Hematopoietic multipotent progenitor cell treated with erythropoietin and hydrocortisone succinate and interleukin-3 and kit ligand, for 15 days (in vitro differentiated cells): ENCODE data around the gene CYP4F12.
A peak's percentile ranks its signal among the peaks of the same experiment; 100 is the strongest.

Source experiments
- DNase-seq: peaks from one replicate; pipeline ENCODE4 v3.0.0-alpha.2; 2015; ENCODE audit warnings: low spot score

Gene CYP4F12

GRCh38 chr19:15672580-15673175 lies at the start of gene CYP4F12:
TSS of gene CYP4F12 (plus strand) at chr19:15673087. CDS start at chr19:15673530, 443 bp downstream.
- DNase-seq: peak; percentile 94

GRCh38 chr19:15623711-15624318 lies 49.1 kb upstream of the CYP4F12 start:
- DNase-seq: no peak

- DNase-seq: no peak
Measured at GRCh38 chr19:15628236-15629002, 44.5 kb upstream of the CYP4F12 start.

- peak; percentile 83 for DNase-seq
Measured at GRCh38 chr19:15629003-15629880, 43.6 kb upstream of the CYP4F12 start.

- DNase-seq: peak; percentile 51
Measured at GRCh38 chr19:15631817-15632216, 41.1 kb upstream of the CYP4F12 start.

GRCh38 chr19:15633082-15633835 lies 39.6 kb upstream of the CYP4F12 start:
- no peak for DNase-seq

GRCh38 chr19:15634105-15634504 lies 38.8 kb upstream of the CYP4F12 start:
- DNase-seq: no peak

GRCh38 chr19:15635016-15635805 lies 37.7 kb upstream of the CYP4F12 start:
- DNase-seq: no peak

GRCh38 chr19:15636026-15636425 lies 36.9 kb upstream of the CYP4F12 start:
- no peak for DNase-seq

GRCh38 chr19:15639596-15639995 lies 33.3 kb upstream of the CYP4F12 start:
- peak; percentile 16 for DNase-seq

- DNase-seq: peak; percentile 96
Measured at GRCh38 chr19:15640294-15640903, 32.5 kb upstream of the CYP4F12 start, which contains the start of gene CYP4F3. TSS of gene CYP4F3 (plus strand) at chr19:15640897. CDS start at chr19:15641416, 519 bp downstream.

GRCh38 chr19:15640904-15641597 lies 31.8 kb upstream of the CYP4F12 start:
- DNase-seq: peak; percentile 29

- DNase-seq: no peak
Measured at GRCh38 chr19:15641901-15642491, 30.9 kb upstream of the CYP4F12 start.

- no peak for DNase-seq
Measured at GRCh38 chr19:15642807-15643206, 30.1 kb upstream of the CYP4F12 start.

- no peak for DNase-seq
Measured at GRCh38 chr19:15643387-15643786, 29.5 kb upstream of the CYP4F12 start.

GRCh38 chr19:15644066-15644741 lies 28.7 kb upstream of the CYP4F12 start:
- DNase-seq: no peak

- DNase-seq: no peak
Measured at GRCh38 chr19:15644816-15645215, 28.1 kb upstream of the CYP4F12 start.

- no peak for DNase-seq
Measured at GRCh38 chr19:15649526-15649925, 23.4 kb upstream of the CYP4F12 start.
